HG02885 (cell line): ENCODE data around the gene LRR1.

Experiments
- ATAC-seq: cut with Tn5 transposase; IDR thresholded peaks from one replicate; pipeline ENCODE4 v1.9.1; 2021; ENCODE audit warnings: mild to moderate bottlenecking; ENCODE audit not compliant: unreplicated experiment, poor library complexity

LRR1 gene, protein sequence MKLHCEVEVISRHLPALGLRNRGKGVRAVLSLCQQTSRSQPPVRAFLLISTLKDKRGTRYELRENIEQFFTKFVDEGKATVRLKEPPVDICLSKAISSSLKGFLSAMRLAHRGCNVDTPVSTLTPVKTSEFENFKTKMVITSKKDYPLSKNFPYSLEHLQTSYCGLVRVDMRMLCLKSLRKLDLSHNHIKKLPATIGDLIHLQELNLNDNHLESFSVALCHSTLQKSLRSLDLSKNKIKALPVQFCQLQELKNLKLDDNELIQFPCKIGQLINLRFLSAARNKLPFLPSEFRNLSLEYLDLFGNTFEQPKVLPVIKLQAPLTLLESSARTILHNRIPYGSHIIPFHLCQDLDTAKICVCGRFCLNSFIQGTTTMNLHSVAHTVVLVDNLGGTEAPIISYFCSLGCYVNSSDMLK

DNA sequence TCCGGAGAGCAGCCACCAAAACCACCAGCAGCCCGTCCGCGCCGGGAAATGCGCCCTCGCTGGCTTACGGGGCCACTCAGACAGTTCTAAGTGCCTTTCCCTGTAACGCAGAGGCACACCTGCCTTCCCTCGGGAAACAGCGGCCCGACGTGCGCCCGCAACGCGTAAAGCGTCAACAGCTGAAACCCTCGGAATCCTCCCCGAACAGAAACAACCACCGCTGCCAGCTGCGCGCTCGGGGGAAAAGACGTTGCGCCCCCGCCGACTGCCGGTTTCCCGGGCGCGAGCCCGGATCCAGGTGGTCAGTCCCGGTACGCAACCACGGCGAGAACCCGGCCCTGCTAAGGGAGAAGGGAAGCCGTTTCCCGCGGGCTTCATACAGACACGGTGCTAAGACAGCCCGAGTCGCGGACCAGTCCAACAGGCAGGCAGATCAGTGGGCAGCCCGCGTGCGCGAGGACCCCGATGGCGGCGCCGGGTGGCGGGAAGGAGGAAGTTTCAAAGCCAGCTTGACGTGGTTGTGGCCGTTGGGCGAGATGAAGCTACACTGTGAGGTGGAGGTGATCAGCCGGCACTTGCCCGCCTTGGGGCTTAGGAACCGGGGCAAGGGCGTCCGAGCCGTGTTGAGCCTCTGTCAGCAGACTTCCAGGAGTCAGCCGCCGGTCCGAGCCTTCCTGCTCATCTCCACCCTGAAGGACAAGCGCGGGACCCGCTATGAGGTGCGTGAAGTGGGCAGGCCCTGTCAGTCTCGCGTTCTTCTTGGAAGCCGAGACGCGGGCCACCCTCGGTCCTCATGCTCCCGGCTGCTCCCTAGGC lies at the start of gene LRR1:
TSS of gene LRR1 (plus strand) at position 456 of the 816 bp plus-strand sequence. CDS start at position 537, 81 bp downstream.
- ATAC-seq = peak; percentile 56

DNA sequence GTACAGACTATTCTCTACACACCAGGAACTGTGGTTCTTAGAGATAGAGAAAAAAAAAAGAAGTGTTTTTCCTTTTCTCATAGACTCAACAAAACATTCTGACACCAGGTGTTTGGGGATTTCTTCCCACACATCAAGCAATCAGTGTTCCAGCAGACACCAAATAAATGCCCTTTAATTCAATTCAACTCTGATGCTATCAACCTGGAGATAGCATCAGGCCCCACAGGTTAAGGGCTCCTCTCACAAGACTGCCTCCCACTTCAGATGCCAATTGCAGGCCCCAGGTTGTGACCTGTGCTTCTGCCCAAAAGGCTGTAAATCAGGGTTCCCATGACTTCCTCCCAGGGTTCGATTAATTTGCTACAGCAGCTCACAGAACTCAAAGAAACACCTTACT lies 49.3 kb upstream of the LRR1 start:
- no peak for ATAC-seq

DNA sequence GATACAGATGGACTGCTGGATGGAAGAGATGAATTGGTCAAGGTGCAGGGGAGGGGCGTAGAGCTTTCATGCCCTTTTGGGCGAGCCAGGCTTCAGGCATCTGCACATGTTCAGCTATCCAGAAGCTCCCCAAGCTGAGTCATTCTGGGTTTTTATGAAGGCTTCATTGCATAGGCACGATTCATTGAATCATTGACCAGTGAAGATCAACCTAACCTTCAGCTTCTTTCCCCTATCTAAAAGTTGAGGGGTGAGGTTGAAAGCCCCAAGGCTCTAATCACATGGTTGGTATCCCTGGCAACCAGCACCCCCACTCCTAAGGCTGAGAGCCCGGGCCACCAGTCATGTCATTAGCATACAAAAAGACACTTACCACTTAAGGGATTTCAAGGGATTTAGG lies 48.9 kb upstream of the LRR1 start:
- no peak for ATAC-seq

DNA sequence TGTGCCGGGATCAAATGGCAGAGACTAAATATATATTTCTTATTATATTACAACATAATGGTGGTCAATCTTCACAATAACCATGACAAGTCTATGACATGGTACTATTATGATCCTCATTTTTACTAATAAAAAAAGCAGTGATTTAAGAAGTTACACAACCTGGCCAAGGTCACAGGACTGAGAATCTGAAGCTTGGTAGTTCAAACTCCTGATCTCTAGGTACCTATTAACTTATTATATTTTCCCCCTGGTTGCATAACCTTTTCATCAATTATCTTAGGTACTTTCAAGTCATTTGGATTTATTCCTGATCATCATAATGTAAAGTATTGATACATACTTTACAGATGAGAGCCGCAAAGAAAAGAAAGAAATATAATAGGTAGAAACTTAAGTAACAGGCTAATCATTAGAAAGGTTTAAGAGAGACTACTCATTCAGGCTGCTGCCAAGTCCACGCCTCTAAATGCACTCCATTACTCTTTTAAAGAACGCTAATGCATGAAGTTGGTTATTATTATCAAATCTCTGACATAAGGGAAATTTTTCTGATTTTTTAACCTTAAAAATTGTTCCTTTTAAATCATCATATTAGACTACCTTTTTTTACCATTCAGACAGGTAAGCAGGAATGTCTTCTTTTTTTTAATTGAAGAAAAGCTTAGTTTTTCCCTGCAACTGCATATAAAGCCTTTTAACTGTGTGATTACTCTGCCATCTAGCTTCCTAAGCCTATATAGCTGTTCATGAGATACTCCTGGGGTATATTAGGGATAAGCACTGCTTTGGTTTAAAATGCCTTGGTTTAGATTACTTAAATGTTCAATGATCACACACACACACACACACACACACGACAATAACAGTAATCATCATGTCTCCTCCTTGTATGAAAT lies 48.2 kb upstream of the LRR1 start:
- no peak for ATAC-seq

DNA sequence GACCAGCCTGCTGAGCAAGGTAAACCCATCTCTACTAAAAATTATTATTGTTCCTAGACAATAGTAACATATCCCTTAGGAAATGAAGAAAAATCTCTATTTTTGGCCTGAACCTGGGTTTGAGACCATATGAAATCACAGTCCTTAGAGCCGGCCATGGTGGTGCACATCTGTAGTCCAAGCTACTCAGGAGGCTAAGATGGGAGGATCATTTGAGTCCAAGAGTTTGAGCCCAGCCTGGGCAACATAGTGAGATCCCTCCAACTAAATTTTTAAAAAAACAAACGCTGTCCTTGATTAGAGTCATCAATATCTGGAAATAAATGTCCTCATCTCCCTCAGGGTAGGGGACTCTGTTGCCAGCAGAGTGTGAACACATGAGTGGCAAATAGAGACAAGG lies 47.2 kb upstream of the LRR1 start:
- ATAC-seq = no peak

DNA sequence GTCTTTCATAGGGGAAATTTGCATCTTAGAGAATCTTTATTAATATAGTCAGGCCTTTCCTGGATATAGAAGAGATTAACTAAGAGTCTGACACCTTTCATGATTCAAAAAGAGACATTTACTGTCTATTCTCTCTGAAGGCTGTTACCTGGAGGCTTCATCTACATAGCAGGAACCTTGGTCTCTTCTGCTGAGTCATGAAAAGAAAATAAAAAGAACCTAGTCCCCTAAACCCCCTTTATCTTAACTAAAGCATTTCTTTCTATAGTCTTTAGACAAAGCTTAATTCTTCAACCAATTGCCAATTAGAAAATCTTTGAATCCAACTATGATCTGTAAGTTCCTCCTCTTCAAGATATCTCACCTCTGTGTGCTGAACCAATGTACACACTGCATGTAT lies 45.6 kb upstream of the LRR1 start:
- no peak for ATAC-seq

DNA sequence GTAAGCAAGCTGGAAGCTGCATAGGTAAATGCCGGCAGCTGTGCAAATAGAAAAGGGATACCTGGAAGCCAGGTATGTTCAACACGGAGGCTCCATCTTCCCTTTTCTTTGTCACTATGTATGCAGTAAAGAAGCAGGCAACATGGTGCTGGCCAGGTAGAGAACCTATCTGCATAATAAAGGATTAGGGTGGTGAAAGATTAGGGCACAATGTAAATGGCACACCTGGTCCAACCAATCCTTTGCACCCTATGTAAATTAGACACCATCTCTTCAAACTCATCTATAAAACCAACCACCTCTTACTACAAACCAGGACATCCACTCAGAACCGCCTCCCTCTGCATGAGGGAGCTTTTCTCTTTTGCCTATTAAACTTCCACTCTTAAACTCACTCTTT lies 44.8 kb upstream of the LRR1 start:
- no peak for ATAC-seq

DNA sequence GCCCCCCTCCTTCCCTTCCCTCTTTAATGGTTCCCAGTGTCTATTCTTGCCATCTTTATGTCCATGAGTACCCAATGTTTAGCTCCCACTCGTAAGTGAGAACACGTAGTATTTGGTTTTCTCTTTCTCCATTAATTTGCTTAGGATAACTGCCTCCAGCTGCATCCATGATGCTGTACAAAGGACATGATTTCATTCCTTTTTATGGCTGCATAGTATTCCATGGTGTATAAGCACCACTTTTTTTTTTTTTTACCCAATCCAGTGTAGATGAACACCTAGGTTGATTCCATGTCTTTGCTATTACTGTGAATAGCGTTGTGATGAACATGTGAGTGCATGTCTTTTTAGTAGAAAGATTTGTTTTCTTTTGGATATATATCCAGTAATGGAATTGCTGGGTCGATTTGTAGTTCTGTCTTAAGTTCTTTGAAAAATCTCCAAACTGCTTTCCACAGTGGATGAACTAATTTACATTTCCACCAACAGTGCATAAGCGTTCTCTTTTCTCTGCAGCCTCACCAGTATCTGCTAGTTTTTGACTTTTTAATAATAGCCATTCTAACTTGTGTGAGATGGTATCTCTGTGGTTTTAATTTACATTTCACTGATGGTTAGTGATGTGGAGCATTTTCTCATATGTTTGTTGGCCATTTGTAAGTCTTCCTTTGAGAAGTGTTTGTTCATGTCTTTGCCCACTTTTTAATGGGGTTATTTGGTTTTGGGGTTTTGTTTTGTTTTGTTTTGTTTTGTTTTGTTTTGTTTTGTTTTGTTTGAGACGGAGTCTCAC lies 38.6 kb upstream of the LRR1 start:
- ATAC-seq = no peak

DNA sequence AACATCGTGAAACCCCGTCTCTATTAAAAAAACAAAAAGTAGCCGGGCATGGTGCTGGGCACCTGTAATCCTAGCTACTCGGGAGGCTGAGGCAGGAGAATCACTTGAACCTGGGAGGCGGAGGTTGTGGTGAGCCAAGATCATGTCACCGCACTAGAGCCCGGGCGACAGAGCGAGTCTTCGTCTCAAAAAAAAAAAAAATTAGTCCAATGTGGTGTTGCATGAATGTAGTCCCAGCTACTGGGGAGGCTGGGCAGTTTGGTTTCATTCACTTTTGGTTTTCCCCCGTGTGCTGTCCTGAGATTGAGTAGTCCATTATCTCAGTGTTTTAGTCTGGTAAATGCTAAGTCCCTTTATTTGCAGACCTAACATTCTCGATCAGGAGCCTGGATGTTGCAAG lies 32.0 kb upstream of the LRR1 start:
- no peak for ATAC-seq

DNA sequence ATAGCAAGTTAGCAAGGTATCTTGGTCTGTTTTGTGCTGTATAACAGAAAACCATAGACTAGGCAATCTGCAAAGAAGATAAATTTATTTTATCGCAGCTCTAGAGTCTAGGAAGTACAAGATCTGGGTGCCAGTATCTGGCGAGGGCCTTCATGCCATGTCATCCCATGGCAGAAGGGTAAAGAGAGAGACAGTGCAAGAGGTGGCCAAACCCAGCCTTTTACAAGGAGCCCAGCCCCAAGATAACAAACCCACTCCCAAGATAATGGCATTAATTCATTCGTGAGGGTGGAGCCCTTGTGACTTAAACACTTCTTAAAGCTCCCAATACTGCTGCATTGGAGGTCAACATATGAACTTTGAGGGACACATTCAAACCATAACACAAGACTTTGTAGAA lies 29.5 kb upstream of the LRR1 start:
- ATAC-seq = no peak

DNA sequence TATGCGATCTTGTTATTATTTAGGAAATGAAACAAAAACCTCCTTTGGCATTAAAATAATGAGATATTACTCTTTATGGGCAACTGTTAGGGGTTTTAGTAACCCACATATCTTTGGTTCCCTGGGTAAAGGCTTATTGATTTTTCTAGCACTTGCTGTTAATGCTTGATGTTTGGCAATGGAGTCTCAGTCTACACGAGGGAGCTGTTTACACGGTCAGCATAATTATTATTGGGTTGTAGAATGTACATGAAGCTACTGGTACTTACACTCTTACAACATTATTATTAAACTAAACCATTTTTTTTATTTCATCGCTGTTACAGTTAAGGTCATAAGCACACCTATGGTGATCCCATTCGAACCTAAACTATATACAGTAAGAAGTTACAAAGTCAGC lies 24.7 kb upstream of the LRR1 start:
- no peak for ATAC-seq

DNA sequence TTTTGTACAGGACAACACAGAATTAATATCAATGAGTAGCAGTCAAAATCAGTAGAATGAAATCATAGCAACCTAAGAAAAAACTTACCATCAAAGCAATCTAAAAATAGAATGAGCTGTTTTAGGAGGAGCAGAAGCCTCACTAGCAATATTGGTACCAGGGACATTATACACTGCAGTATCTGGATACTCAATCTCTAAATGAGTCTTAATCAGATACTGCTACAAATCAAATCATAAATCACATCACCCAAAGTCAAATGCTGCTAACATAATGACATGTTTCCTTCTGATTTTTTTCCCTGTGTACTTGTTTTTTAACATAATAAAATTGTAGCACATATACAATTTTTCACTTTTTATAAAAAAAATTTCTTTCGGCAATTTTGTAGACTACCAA lies 20.6 kb upstream of the LRR1 start:
- ATAC-seq = no peak

DNA sequence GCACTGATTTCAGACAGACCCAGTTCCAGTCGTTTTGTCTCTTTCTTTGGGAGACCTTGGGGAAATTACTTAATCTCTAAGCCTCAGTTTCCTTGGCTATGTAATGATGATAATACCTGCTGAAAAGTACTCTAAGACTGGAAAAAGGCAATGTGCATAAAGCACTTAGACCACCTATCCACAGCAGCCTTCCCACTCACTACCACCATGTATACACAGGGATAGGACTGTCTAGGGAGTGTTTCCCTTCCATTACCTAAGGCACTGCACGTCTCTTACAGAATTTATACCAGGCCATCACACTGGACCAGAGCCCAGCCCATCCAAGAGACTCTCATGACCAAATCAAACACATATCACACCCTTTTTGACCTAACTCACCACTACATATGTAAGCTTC lies 18.9 kb upstream of the LRR1 start:
- ATAC-seq = no peak

DNA sequence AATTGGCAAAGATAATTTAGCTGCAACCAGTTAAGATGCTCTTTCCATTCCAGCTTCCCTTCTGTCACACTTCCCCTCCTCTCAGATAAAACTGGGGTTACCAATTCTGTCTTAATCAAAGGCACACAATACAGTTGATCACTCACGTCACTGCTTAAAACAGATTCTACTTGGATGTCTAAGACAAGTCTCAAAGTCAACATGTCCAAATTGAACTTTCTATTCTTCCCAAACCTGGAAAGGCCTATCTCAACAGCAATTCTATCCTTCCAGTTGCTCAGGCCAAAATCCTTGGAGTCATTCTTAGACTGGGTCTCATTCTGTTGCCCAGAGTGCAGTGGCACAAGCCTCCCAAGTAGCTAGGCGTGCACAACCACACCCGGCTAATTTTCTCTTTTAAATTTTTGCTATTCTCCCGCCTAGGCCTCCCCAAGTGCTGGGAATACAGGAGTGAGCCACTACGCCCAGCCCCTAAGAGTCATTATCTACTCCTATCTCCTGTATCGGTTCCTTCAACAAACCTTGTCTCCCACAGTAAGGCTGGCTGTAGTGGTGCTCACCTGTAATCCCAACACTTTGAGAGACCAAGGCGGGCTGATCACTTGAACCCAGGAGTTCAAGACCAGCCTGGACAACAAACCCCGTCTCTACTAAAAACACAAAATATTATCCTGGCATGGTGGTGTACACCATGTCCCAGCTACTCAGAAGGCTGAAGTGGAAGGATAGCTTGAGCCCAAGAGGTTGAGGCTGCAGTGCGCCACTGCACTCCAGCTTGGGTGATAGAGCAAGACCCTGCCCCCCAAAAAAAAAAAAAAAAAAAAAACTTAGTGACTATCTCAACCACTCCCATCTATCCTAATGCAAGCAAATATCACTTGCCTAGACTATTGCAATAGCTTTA lies 17.3 kb upstream of the LRR1 start:
- no peak for ATAC-seq

DNA sequence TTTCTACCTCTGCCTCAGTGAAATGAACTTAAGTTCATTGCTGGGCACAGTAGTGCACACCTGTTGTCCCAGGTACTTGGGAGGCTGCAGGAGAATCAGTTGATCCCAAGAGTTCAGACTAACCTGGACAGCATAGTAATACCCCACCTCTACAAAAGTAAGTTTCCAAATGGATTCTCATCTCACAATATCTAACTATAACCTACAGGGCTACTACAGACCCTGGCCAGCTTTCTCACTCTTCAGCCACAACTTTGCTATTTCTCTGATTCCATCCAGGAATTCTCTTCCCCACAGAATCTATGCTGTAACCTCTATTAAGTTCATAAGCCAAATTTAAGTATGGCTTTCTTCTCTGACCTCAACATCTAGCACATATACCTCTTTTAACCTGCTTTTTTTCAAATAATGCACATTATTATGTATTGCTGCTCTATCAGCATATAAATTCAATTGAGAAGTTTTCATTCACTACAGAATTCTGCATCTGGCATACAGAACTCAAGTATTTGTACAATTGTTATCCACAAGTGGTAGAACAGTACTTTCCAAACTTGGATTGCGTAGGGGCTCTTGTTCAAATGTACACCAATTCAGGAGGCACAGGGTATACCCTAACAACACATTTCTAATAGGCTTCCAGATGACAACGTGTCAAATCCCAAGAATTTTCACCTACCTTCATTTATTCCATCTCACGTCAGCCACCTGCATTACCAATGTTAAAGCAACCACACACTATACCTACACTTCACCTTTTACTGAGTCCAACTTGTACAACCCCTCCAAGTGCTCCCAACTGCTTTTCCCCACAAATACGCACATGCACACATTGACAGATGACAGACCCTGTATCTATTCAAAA lies 16.4 kb upstream of the LRR1 start:
- no peak for ATAC-seq

DNA sequence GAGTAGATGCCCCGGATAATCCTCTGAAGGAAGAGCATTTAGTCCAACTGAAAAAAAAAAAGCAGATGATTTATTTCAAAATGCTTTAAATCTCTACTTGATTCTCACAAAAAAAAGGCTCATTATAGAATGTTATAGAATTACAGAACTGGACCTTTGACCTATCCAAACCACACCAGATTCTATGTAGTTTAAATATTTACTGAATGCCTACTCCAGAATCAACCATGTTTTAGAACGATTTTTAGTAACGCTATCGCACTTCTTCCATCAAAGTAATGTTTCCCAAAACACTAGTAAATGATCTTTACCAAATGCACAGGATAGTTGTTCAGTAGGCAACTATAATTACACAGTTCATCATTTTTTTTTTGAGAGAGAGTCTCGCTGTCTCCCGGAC lies 15.1 kb upstream of the LRR1 start:
- no peak for ATAC-seq

DNA sequence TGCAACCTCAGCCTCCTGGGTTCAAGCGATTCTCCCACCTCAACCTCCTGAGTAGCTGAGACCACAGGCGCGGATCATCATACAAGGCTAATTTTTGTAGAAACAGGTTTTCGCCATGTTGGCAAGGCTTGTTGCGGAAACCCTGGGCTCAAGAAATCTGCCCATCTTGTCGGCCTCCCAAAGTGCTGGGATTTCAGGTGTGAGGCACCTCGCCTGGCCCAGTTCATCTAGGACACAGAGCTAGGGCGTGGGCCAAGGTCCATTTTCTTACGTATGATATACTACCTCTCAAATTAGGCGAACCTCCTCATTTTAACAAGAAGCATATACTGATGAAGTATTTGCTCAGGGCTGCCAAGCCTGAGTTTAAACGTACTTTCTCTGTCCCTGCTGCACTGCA lies 14.7 kb upstream of the LRR1 start:
- no peak for ATAC-seq
